Left renal pelvis (tissue), 4 donors: ENCODE measurements around the gene KREMEN1. TPM values are rescaled to one million over a fixed set of nuclear protein-coding genes. Genes with fewer than 3 reads are reported as not detected.
A peak's percentile ranks its signal among the peaks of the same experiment; 100 is the strongest.

Experiments used
- DNase-seq, 4 donors: peaks; one replicate each; pipeline ENCODE4 v3.0.0-alpha.2; 2013; ENCODE audit warnings: low read depth in 4 of 4, low spot score in 3 of 4
- polyA plus RNA-seq, 4 donors: library from polyadenylated mRNA; unstranded; fragments of 120-200 nt; gene quantifications; one replicate each; pipeline ENCODE4 v1.2.1, GENCODE V29; 2013; ENCODE audit not compliant: insufficient read length in 4 of 4

The KREMEN1 gene
- polyA plus RNA-seq, 4 donors, result 11.8 to 25.9 (median 21.3) TPM

DNA sequence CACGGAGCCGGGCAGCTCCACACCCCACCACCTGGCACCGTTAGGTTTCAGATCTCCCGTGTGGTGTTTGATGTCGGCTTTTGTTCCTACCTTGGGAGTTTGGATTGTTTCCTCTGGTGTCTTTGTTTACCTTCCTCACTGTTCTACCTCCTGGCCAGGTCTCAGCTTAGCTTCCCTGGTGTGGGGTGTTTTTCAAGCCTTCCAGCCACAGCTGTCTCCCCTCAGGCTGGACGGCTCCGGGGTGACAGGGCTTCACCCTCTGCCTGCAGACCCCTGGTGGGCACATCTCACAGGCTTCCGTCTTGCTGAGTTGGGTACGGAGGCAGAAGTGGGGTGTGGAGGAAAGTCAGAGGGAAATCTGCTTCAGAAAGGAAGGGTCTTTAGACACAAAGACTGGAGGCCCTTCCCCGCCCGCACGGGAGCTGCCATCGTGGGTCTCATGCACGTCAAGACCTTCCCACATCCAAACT is 73.3 kb downstream of the KREMEN1 start:
- no peak for DNase-seq

DNA sequence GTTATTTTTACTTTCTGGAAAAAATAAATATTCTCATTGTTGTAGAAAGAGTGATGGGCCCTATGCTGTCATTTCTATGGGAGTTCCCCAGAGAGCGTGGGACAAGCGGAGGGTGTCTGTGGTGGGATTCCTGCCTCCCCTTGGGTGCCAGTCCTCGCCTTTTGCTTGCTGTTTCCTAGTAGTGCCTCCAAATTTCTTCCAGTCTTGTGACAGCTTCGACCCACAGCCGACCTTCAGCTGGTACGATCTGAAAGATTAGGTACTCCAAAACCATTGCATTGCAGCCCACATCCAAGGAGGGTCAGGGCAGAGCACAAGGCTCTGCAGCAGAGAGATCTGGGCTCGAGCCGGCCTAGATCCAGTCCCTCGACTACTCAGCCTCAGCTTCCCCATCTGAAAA is 73.9 kb downstream of the KREMEN1 start:
- DNase-seq, result no peak

DNA sequence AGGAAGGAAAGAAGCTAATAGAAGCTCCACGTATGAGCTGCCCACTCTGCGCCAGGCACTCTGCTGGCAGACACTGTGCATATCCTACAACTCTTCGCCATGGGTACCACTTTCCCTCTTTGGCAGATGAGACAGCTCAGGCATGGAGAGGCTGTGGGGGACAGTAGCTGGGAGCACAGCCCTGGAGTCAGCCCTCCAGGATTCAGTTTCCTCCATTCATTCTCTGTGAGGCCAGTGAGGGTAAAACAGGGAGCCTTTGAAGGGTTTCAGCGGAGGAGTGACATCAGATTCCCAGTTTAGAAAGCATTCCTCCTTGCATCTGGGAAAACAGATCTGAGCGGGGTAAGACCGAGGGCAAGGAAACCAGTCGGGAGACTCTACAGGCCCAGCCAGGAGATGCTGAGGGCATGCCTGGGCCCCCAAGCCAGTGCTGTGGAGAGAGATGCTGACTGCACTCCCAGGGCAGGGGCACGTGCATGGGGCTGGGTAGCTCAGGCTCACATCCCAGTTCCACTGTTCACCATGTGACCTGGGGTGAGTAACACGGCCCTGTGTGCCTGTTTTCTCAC is 74.6 kb downstream of the KREMEN1 start:
- DNase-seq, result no peak

DNA sequence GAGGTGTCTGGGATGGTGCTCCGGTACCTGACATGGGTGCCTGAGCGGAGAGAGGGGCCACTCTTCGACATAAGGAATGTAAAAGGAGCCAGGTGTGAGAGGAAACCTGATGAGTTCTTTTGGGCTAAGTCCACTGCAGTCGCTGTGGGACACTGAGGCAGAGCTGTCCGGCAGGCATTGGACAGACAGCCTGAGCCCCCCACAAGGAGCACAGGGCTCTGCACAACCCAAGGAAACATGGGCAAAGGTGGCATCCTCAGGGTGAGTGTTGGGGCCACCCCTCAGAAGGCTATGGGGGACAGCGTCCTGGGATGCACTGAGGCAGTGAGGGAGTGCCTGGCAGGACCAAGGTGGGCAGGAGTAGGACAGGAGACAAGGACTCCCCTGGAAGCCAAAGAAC is 75.2 kb downstream of the KREMEN1 start:
- DNase-seq, result no peak

DNA sequence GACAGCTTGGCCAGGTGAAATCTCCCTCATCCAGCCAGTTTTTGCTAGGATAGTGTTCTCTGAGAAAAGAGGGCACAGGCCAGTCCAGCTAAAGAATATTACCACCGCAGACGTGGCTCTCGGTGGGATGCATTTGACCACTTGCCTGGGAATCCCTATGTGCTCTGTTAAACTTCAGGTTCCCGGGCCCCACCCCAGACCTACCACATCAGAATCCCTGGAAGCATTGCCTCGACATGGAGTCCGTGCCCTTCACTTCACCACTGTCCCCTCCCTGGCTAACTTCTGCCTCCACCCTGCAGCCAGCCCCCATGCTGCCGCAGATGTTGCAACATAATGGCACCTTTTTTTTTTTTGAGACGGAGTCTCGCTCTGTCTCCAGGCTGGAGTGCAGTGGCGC is 76.0 kb downstream of the KREMEN1 start:
- no peak for DNase-seq

DNA sequence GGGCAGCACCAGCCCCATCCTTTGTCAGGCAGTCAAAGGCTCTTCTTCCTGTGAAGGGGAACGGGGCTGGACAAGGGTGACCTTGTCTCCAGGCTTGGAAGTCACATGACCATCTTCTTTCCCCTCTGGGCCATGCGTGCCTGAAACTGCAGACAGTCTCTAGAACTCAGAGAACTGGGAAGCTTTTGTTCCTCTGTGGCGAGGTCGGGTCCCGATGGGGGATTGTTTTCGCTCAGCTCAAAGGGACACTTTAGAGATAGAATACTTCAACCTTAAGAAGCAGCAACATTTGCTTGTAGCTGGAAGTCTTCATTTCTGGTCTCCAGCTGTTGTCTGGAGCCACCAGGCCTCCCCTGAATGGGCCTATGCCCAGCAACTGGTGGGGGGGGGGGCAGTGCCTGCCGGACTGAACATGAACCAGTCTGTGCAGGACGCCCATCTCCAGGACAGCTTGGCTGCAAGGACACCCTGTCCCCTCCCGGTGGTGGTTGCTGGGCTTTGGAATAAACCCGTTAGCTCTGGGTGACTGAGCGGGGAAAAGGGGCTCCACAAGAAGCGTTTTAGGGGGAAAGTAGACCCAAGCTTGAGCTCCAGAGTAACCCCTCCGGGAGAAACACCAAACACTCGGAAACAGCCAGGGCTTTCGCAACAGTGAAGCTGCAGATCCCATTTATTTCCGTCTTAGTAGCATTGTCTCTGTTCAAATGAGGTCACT is 77.2 kb downstream of the KREMEN1 start:
- no peak for DNase-seq

DNA sequence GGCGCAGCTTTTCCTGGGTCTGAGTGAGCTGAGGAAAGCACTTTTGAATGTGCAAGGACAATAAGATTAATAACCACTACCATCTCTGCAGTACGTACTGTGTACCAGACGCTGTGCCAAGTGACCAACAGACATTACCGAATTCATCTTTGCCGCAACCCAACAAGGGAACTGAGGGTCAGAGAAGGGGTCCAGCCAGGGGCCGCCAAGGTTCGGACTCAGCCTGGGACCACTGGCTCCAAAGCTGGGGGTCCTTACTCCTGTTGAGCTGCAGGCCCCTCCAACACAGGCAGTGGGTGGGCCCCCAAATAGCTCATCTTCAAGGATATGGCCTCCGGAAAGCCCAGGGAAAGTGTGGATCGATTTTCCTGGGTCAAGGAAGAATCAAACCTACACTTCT is 77.9 kb downstream of the KREMEN1 start:
- no peak for DNase-seq

DNA sequence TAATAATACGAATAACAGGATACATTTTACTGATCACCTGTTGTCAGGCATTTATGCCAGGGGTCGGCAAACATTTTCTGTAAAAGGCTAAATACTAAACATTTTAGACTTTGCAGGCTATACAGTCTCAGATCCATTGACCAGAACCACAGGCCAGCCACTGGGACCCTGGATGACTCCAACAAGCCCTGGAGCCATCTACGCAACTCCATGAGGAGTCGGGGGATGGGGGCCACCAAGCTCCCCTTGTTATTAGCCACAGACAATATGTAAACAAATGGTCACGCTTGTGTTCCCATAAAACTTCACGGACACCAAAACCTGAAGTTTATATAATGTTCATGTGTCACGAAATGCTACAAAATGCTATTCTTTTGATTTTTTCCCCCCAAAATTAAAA is 78.5 kb downstream of the KREMEN1 start:
- no peak for DNase-seq

DNA sequence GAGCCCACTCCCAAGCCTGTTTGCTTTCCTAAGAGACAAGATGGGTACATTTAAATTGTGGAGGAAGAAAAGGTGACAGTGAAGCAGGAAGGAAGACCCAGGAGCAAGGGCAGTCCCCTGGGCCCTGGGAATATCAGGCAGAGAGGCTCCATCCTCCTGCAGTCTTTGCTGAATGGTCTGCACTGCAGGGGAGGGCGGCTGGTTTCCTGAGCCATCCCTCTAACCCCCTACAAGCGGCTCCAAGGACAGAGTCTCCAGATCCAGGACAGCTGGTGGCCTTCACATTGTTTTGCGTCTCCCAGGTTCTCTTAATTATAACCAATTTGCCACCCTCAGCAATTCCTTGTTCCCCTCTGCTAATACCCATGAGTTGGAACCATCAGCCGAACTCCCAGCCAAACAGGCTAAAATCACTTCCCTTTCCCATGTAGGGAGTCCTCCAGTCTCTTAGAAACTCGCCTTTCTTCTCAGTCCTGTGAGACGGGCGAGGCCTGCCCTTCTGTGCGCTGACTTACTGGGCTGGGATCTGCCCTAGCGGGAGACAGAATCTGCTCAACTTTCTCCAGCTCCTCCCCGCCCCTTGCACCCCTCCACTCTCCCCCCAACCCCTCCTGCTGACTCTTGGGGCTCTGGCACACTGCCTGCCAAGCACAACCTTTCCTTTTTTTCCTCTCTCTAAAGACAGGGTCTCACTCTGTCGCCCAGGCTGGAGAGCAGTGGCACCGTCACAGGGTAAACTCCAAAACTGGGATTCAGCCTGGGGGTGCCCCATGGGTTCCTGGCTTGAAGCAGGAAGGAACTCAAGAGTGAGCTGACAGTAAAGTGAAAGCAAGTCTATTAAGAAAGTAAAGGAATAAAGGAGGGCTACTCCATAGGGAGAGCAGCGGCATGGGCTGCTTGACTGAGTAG is 79.5 kb downstream of the KREMEN1 start:
- DNase-seq, result no peak

DNA sequence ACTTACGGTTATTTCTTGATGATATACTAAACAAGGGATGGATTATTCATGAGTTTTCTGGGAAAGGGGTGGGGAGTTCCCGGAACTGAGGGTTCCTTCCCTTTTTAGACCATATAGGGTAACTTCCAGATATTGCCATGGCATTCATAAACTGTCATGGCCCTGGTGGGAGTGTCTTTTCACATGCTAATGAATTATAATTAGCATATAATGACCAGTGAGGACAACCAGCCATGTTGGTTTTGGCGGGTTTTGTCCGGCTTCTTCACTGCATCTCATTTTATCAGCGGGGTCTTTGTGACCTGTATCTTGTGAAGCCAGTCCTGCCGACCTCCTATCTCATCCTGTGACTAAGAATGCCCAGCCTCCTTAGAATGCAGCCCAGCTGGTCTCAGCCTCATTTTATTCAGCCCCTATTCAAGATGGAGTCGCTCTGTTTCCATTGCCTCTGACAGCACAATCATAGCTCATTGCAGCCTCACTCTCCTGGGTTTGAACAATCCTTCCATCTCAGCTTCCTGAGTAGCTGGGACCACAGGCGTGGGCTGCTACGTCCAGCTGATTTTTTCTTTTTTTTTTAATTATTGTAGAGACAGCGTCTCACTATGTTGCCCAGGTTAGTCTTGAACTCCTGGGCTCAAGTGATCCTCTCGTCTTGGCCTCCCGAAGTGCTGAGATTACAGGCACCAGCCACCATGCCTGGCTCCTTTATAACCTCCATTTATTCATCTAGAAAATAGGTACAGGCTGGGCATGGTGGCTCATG is 80.3 kb downstream of the KREMEN1 start:
- no peak for DNase-seq

DNA sequence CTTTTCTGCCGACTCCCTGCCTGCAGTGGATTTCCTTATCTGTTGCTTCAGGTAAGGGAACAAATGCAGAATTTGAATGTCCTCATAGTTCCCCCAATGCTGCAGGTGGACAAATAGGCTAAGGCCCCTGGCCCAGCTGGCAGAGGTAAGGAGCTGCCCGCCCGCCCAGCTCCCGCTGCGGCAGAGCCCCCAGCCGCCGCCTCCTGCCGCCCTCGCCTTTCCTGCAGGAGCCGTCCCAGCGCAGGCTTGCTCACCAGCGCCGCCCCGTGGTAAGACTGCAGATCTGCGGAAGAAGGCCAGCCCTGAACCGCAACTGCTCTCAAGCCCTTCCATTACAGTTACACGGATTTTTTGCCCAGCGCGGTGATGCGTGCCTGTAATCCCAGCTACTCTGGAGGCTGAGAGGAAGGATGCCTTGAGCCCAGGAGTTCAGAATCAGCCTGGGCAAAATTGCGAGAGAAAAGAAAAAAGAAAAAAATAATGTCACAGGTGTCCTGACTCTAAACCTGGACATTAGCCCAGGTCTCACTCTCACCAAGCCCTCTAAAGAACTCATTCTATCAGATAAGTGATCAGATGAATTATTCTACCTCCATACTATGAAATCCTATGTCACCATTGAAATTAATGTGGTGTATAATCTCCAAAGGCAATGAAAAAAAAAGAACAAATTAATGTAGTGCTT is 81.7 kb downstream of the KREMEN1 start:
- peak in 2 of 4 donors; percentile 46 to 67 for DNase-seq

DNA sequence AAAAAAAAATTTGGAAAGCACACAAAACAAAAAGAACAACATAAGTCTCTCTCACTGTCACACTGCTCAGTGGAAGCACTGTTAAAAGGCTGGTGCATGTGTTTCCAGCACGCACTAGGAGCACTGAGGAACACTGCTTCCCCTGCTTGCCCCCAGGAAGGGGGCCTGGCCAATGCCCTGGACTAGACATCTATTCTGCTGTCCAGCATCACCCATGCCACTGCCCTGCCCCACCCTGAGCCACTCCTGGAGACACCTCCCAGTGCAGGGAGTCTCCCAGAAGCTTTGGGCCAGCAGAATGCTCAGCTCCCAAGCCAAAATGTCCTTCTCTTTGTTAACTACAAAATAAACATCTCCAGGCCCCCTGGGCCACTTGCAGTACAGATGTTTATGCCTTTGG is 83.1 kb downstream of the KREMEN1 start:
- DNase-seq, result no peak

DNA sequence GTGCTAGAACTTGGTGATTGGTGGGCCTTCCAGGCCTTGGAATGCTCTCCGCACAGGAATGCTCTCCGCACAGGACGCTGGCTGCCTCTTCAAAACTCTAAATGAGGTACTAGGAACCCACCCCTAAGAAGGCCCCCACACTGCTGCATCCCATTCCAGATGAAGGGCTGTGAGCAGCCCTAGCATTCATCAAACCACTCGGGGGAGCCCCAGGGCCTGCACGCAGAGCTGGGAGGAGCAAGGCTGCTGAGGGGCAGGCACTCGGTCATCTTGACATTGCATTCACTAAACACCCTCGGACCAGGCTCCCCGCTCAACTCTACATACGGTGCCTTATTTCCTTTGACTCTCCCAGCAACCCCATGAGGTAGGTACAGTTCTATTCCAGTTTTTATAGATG is 83.7 kb downstream of the KREMEN1 start:
- no peak for DNase-seq

DNA sequence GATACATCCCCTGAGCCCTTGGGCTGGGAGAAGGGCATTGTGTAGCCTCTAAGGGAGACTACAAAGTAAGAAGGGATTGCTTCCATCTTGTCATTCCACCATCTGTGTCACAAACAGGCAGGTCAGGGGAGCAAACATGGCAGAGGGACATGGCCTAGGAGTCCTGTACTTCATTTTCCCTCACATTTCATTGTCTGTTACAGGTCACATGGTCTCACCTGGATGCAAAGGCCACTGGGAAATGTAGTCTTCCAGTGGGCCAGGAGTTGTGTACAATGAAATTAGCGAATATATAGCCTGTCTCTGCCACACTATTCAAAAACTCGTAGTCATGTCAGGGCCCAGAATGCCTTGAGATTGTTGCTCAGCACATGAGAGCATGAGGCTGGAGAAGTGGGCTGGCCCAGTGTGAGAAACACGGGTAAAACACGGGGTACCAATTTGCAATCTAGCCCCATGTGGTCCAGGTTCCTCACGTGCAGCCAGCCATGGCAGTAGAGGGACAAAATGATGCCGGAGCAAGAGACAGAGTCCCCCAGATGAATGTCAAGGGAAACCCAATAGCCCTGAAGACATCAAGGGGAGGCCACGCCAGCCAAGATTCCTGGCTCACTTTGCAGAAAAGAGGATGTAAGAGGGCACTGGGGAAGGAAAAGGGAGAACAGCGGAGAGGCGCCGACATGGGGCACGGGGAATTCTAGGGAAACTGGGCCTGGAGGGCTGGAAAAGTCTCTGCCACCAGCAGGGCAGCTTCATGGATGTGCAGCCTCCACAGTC is 85.1 kb downstream of the KREMEN1 start:
- no peak for DNase-seq

DNA sequence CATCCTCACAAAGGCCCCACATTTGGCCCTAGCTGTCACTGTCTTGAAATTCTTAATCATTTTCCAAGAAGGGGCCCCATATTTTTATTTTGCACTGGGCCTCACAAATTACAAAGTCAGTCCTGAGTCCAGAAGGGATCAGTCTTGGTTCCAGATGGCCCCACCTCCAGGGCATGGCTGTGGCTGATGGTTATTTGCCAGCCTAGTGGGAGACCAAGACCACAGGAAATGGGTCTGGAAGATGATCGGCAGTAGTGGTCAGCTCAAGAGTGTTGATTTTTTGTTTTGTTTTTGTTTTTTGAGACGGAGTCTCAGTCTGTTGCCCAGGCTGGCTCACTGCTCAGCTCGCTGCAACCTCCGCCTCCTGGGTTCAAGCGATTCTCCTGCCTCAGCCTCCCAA is 85.7 kb downstream of the KREMEN1 start:
- DNase-seq, result no peak

DNA sequence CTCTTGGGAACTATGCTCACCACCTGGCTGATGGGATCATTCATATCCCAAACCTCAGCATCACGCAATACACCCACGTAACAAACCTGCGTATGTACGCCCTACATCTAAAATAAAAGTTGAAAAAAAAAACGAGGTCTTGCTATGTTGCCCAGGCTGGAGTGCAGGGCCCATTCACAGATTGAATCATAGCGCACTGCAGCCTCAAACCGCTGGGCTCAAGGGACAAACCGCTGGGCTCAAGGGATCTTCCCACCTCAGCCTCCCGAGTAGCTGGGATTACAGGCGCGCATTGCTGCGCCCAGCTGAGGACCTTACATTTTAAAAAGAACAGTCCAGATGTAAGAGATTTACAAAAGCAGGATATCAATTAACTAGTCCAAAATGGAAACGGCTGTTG is 91.0 kb downstream of the KREMEN1 start:
- no peak for DNase-seq

DNA sequence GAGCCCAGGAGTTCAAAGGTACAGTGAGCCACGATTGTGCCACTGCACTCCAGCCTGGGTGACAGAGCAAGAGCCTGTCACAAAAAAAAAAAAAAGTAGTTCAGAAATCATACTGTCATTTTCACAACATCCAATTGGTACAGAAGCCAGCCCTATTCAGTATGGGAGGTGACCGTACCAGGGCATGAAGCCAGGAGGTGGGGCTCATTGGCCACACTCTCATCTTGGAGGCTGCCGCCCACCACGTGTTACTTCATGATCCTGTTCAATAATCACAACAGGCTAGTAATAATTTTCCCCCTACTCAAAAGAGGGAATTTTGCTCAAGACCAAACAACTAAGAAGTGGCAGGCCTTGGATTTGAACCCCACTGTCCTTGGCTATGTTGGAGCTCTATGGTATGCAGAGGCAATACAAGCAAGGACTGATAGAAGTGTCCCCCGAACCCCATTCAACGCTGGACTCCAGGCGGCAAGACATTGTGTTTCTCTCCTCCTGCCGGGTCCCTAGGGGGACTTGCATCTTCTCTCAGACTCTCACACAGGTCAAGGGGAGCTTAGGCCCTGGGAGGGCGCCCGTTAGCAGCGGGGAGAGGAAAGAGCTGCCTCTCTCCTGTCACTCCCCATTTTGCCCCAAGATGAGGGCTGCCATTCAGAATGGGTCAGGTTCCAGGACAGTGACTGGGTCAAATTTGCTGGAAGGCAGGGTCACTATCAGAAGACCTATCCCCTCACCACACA is 92.7 kb downstream of the KREMEN1 start:
- no peak for DNase-seq

DNA sequence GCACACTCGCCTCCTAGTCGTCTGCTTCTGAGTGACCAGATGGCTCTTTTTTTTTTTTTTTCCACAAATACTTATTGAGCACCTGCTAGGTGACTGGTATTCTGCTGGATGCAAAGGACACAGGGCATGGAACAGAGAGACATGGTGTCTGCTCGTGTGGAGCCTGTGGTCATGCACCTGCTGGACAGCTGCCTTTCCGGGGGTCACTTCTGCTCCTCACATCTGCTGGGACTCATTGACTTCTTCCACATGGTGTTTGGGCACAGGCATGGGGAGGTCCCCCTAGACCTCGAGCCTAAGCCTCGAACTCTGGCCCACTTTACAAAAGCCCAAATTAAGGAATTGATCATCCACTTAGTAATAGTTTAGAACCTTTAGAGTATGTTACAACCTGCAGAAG is 93.3 kb downstream of the KREMEN1 start:
- DNase-seq, result no peak
